ENCODE data around the gene PCCA.

GRCh38 chr13:100130092-100130491 is 41.2 kb downstream of the PCCA start:
- no peak for TF ChIP-seq CTCF (IDR thresholded peaks at IDR 0.05)
- no peak for TF ChIP-seq POLR2A (IDR thresholded peaks at IDR 0.05)

Data from breast epithelium (tissue), 3 donors.